OCI-LY7 (cell line): Measurements from ENCODE around the gene TNPO1.

Source experiments
- CTCF ChIP-seq: fragments of 200-600 bp; sonication (generic); conservative IDR thresholded peaks from 2 replicates; pipeline ENCODE4 v1.5.1; 2014; ENCODE audit warnings: mild to moderate bottlenecking, antibody characterized with exemption, low read length, moderate library complexity, mixed read lengths
- EZH2phosphoT487 ChIP-seq: fragments of 200-600 bp; sonication (generic); IDR thresholded peaks from 2 replicates; pipeline ENCODE4 v1.6.1; 2018; ENCODE audit warnings: low read depth, borderline replicate concordance, mild to moderate bottlenecking, mixed run types, antibody characterized with exemption, low read length, moderate library complexity, mixed read lengths

GRCh38 chr5:72922422-72922821, 106.0 kb downstream of the TNPO1 start:
- no peak for TF ChIP-seq EZH2phosphoT487
- no peak for TF ChIP-seq CTCF
